HepG2 (cell line): ENCODE data around the gene GPT2. TPM values are rescaled to one million over a fixed set of nuclear protein-coding genes. Genes with fewer than 3 reads are reported as not detected.

Experiments
- HMG20B ChIP-seq: conservative IDR thresholded peaks from 2 replicates; pipeline ENCODE4 v1.6.1; 2016; ENCODE audit warnings: missing genetic modification reagents, missing compliant biosample characterization
- KDM5A ChIP-seq: fragments of 200-600 bp; sonication (generic); IDR thresholded peaks from 2 replicates; pipeline ENCODE4 v1.7.0; 2018; ENCODE audit warnings: antibody characterized with exemption, mild to moderate bottlenecking, low read length, borderline replicate concordance
- NCOR1 ChIP-seq: fragments of 200-600 bp; sonication (generic); IDR thresholded peaks from 2 replicates; pipeline ENCODE4 v1.7.0; 2017; ENCODE audit warnings: antibody characterized with exemption, low read length, borderline replicate concordance
- SPEN ChIP-seq: sonication (generic); formaldehyde crosslinking; IDR thresholded peaks from 2 replicates; pipeline ENCODE4 v1.5.1; 2020; ENCODE audit warnings: low read depth, mild to moderate bottlenecking, missing genetic modification reagents
- SRSF4 ChIP-seq: fragments of 200-400 bp; formaldehyde crosslinking; IDR thresholded peaks from one replicate; pipeline ENCODE4 v1.6.1; 2018; ENCODE audit warnings: mild to moderate bottlenecking, low read depth, low read length, moderate library complexity; ENCODE audit not compliant: poor library complexity, severe bottlenecking
- ZEB1 ChIP-seq: IDR thresholded peaks from 2 replicates; pipeline ENCODE4 v1.6.1; 2012; ENCODE audit warnings: mild to moderate bottlenecking, low read depth, inconsistent platforms; ENCODE audit not compliant: insufficient replicate concordance
- ZNF292 ChIP-seq: sonication (generic); formaldehyde crosslinking; IDR thresholded peaks from 2 replicates; pipeline ENCODE4 v1.8.1; 2022; ENCODE audit warnings: mild to moderate bottlenecking, low read depth, missing genetic modification reagents, borderline replicate concordance
- ZNF552 ChIP-seq: sonication (generic); formaldehyde crosslinking; IDR thresholded peaks from 2 replicates; pipeline ENCODE4 v1.9.0; 2022; ENCODE audit warnings: missing genetic modification reagents, mild to moderate bottlenecking, borderline replicate concordance
- polyA plus RNA-seq, 8 experiments: library from polyadenylated mRNA; depleted of rRNA in 3 of 8; stranded (reverse) in 7 of 8; unstranded in 1 of 8; fragments of >200 nt; fragmentation: Illumina TruSeq in 4 of 8; extraction: Trizol in 4 of 8; gene quantifications; 2 replicates each; pipeline versions ENCODE4 v1.2.1 to v1.2.3, GENCODE V29; 2011 to 2016; ENCODE audit warnings: low read depth in 4 of 8, missing spikeins in 1 of 8, mixed read lengths in 1 of 8; ENCODE audit not compliant: insufficient read depth in 1 of 8
- total RNA-seq, 5 experiments: library from RNA; depleted of rRNA; stranded (reverse); fragments of >200 nt; fragmentation: Illumina TruSeq; extraction: Trizol; gene quantifications; 2 replicates each; pipeline ENCODE4 v1.2.3, GENCODE V29; 2016; ENCODE audit warnings: low read depth in 1 of 5
- TF ChIP-seq, protein P1 (sequence below): sonication (generic); formaldehyde crosslinking; IDR thresholded peaks from 2 replicates; pipeline ENCODE4 v1.4.0; 2020; ENCODE audit warnings: mild to moderate bottlenecking, missing genetic modification reagents
- TF ChIP-seq, protein P2 (sequence below): sonication (generic); formaldehyde crosslinking; IDR thresholded peaks from 2 replicates; pipeline ENCODE4 v1.4.0; 2020; ENCODE audit warnings: mild to moderate bottlenecking, missing genetic modification reagents
- TF ChIP-seq, protein P3 (sequence below): sonication (generic); formaldehyde crosslinking; IDR thresholded peaks from 2 replicates; pipeline ENCODE4 v1.4.0; 2020; ENCODE audit warnings: mild to moderate bottlenecking, missing genetic modification reagents, borderline replicate concordance
- TF ChIP-seq, protein P4 (sequence below): sonication (generic); formaldehyde crosslinking; IDR thresholded peaks from 2 replicates; pipeline ENCODE4 v1.4.0; 2020; ENCODE audit warnings: missing genetic modification reagents; ENCODE audit errors: not compliant biosample characterization

Gene GPT2
- total and polyA plus RNA-seq, 2 of the 13 experiments (the other 11 are each of a cell fraction or from before 2014, with no cell fraction given), result 138 to 267 TPM

GRCh38 chr16:46976550-46976949 is 92.4 kb downstream of the GPT2 start (continued):
- TF ChIP-seq, protein P1, sequence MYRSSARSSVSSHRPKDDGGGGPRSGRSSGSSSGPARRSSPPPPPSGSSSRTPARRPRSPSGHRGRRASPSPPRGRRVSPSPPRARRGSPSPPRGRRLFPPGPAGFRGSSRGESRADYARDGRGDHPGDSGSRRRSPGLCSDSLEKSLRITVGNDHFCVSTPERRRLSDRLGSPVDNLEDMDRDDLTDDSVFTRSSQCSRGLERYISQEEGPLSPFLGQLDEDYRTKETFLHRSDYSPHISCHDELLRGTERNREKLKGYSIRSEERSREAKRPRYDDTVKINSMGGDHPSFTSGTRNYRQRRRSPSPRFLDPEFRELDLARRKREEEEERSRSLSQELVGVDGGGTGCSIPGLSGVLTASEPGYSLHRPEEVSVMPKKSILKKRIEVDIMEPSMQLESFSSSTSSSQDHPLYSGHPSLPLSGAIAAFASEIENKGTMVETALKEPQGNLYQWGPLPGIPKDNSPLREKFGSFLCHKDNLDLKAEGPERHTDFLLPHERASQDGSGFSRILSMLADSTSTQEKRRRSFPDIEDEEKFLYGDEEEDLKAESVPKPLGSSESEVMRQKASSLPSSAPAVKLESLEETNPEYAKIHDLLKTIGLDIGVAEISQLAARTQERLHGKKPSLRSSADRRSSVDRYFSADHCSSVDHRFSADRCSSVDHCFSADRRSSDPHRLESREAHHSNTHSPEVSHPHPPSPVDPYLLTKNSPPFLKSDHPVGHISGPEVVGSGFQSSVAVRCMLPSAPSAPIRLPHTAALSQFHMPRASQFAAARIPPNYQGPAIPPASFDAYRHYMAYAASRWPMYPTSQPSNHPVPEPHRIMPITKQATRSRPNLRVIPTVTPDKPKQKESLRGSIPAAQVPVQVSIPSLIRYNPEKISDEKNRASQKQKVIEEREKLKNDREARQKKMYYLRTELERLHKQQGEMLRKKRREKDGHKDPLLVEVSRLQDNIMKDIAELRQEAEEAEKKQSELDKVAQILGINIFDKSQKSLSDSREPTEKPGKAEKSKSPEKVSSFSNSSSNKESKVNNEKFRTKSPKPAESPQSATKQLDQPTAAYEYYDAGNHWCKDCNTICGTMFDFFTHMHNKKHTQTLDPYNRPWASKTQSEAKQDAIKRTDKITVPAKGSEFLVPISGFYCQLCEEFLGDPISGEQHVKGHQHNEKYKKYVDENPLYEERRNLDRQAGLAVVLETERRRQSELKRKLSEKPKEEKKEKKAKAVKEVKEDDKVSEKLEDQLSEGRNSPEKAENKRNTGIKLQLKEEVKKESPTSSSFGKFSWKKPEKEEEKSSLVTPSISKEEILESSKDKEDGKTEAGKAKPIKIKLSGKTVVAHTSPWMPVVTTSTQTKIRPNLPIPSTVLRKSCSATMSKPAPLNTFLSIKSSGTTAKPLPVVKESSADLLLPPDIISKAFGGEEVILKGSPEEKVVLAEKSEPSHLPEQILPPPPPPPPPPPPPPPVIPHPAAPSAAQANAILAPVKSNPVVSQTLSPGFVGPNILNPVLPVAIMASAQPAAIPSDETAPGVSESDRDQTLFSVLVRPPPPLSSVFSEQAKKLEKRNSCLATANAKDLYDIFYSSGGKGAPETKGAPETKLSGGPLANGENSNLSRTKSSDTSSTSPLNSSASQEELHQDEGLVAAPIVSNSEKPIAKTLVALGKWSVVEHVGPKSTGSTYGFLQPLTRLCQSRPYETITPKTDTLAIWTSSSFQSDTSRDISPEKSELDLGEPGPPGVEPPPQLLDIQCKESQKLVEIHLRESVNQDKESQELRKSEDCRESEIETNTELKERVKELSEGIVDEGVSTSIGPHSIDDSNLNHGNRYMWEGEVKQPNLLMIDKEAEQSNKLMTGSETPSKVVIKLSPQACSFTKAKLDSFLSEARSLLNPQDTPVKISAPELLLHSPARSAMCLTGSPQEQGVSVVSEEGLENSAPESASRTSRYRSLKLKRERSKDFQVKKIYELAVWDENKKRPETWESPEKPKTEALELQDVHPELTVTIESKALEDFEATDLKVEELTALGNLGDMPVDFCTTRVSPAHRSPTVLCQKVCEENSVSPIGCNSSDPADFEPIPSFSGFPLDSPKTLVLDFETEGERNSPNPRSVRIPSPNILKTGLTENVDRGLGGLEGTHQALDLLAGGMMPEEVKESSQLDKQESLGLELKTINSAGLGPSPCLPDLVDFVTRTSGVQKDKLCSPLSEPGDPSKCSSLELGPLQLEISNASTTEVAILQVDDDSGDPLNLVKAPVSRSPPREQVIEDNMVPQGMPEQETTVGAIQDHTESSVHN (CRISPR knock-in tag), result no peak
- TF ChIP-seq ZNF292 (CRISPR knock-in tag), result no peak
- TF ChIP-seq, protein P2, sequence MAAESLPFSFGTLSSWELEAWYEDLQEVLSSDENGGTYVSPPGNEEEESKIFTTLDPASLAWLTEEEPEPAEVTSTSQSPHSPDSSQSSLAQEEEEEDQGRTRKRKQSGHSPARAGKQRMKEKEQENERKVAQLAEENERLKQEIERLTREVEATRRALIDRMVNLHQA, result no peak
- TF ChIP-seq, protein P3, sequence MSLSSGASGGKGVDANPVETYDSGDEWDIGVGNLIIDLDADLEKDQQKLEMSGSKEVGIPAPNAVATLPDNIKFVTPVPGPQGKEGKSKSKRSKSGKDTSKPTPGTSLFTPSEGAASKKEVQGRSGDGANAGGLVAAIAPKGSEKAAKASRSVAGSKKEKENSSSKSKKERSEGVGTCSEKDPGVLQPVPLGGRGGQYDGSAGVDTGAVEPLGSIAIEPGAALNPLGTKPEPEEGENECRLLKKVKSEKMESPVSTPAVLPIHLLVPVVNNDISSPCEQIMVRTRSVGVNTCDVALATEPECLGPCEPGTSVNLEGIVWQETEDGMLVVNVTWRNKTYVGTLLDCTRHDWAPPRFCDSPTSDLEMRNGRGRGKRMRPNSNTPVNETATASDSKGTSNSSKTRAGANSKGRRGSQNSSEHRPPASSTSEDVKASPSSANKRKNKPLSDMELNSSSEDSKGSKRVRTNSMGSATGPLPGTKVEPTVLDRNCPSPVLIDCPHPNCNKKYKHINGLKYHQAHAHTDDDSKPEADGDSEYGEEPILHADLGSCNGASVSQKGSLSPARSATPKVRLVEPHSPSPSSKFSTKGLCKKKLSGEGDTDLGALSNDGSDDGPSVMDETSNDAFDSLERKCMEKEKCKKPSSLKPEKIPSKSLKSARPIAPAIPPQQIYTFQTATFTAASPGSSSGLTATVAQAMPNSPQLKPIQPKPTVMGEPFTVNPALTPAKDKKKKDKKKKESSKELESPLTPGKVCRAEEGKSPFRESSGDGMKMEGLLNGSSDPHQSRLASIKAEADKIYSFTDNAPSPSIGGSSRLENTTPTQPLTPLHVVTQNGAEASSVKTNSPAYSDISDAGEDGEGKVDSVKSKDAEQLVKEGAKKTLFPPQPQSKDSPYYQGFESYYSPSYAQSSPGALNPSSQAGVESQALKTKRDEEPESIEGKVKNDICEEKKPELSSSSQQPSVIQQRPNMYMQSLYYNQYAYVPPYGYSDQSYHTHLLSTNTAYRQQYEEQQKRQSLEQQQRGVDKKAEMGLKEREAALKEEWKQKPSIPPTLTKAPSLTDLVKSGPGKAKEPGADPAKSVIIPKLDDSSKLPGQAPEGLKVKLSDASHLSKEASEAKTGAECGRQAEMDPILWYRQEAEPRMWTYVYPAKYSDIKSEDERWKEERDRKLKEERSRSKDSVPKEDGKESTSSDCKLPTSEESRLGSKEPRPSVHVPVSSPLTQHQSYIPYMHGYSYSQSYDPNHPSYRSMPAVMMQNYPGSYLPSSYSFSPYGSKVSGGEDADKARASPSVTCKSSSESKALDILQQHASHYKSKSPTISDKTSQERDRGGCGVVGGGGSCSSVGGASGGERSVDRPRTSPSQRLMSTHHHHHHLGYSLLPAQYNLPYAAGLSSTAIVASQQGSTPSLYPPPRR, result no peak
- TF ChIP-seq HMG20B (CRISPR knock-in tag), result peak; percentile 75; the same call in 1 of the 2 replicates
- TF ChIP-seq ZEB1, result peak; percentile 71
- no peak for TF ChIP-seq SRSF4
- TF ChIP-seq ZNF552 (CRISPR knock-in tag), result no peak
- TF ChIP-seq KDM5A, result no peak
- no peak for TF ChIP-seq NCOR1
- no peak for TF ChIP-seq SPEN (CRISPR knock-in tag)
- TF ChIP-seq, protein P4, sequence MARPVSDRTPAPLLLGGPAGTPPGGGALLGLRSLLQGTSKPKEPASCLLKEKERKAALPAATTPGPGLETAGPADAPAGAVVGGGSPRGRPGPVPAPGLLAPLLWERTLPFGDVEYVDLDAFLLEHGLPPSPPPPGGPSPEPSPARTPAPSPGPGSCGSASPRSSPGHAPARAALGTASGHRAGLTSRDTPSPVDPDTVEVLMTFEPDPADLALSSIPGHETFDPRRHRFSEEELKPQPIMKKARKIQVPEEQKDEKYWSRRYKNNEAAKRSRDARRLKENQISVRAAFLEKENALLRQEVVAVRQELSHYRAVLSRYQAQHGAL (CRISPR knock-in tag), result no peak
